ENCODE data around the gene FATE1. TPM values are rescaled to one million over a fixed set of nuclear protein-coding genes. Genes with fewer than 3 reads are reported as not detected.

Gene FATE1
- polyA plus RNA-seq, 6 donors from 2014 or later, result not detected

GRCh38 chrX:151697522-151697921 lies 18.3 kb upstream of the FATE1 start:
- Mint-ChIP-seq H3K4me3 (no peak overlapping the region), H3K36me3 (no peaks in the 10 kb centered on the region)

GRCh38 chrX:151698485-151698884 lies 17.4 kb upstream of the FATE1 start:
- no peak for ATAC-seq (ENCODE audit: low read depth in 2 of 2)
- Mint-ChIP-seq H3K4me3 (no peak overlapping the region), H3K9me3 (peaks cover 0 to 2% (median 0%) of the 10 kb centered on the region in 7 donors), H3K27ac (no peak overlapping the region), H3K27me3 (peaks cover 15 to 19% (median 15%) of the 10 kb centered on the region in 3 donors), H3K4me1 (no peaks in the 10 kb centered on the region), H3K36me3 (no peaks in the 10 kb centered on the region)
- no peak for DNase-seq

More at GRCh38 chrX:151697522-151697921, 18.3 kb upstream of the FATE1 start:
- Mint-ChIP-seq H3K4me1 (no peaks in the 10 kb centered on the region), H3K27me3 (peaks cover 20 to 24% (median 22%) of the 10 kb centered on the region in 3 donors), H3K27ac (no peak overlapping the region), H3K9me3 (peaks cover 0 to 3% (median 0%) of the 10 kb centered on the region in 7 donors)
- DNase-seq, result no peak
- no peak for ATAC-seq (ENCODE audit: low read depth in 2 of 2)

- Mint-ChIP-seq H3K9me3 (peaks cover 0 to 2% (median 0%) of the 10 kb centered on the region in 7 donors), H3K4me3 (no peak overlapping the region), H3K27ac (peak overlapping the region in 1 of 6 donors; percentile 52), H3K4me1 (no peaks in the 10 kb centered on the region), H3K27me3 (peaks cover 9 to 12% (median 10%) of the 10 kb centered on the region in 3 donors), H3K36me3 (no peaks in the 10 kb centered on the region)
- DNase-seq (no peak), ATAC-seq (ENCODE audit: low read depth in 2 of 2) (no peak)
Observed at GRCh38 chrX:151699746-151700145, 16.1 kb upstream of the FATE1 start.

GRCh38 chrX:151700581-151700980 lies 15.3 kb upstream of the FATE1 start:
- peaks cover 6 to 12% (median 8%) of the 10 kb centered on the region in 3 donors for H3K27me3 Mint-ChIP-seq
- no peak for ATAC-seq (ENCODE audit: low read depth in 2 of 2)

GRCh38 chrX:151701071-151701470 lies 14.8 kb upstream of the FATE1 start:
- Mint-ChIP-seq H3K4me1 (no peaks in the 10 kb centered on the region), H3K9me3 (peaks cover 0 to 2% (median 0%) of the 10 kb centered on the region in 7 donors), H3K4me3 (no peak overlapping the region), H3K27ac (no peak overlapping the region), H3K36me3 (no peaks in the 10 kb centered on the region), H3K27me3 (peaks cover 1 to 15% (median 3%) of the 10 kb centered on the region in 3 donors)
- ATAC-seq (ENCODE audit: low read depth in 2 of 2) (no peak), DNase-seq (no peak)

More at GRCh38 chrX:151700581-151700980, 15.3 kb upstream of the FATE1 start:
- no peak overlapping the region for H3K4me3 Mint-ChIP-seq
- H3K27ac Mint-ChIP-seq, result no peak overlapping the region
- DNase-seq, result no peak
- H3K9me3 Mint-ChIP-seq, result peaks cover 0 to 2% (median 0%) of the 10 kb centered on the region in 7 donors
- H3K36me3 Mint-ChIP-seq, result no peaks in the 10 kb centered on the region
- no peaks in the 10 kb centered on the region for H3K4me1 Mint-ChIP-seq

- H3K27ac Mint-ChIP-seq, result no peak overlapping the region
- H3K4me1 Mint-ChIP-seq, result no peaks in the 10 kb centered on the region
- H3K9me3 Mint-ChIP-seq, result peaks cover 0 to 2% (median 0%) of the 10 kb centered on the region in 7 donors
- no peak overlapping the region for H3K4me3 Mint-ChIP-seq
- DNase-seq (no peak), ATAC-seq (ENCODE audit: low read depth in 2 of 2) (no peak)
- no peaks in the 10 kb centered on the region for H3K36me3 Mint-ChIP-seq
- H3K27me3 Mint-ChIP-seq, result peaks cover 0 to 12% (median 0%) of the 10 kb centered on the region in 3 donors
Observed at GRCh38 chrX:151701531-151701930, 14.3 kb upstream of the FATE1 start.

GRCh38 chrX:151702026-151702714 lies 13.7 kb upstream of the FATE1 start:
- DNase-seq, result no peak
- H3K9me3 Mint-ChIP-seq, result peaks cover 0 to 2% (median 0%) of the 10 kb centered on the region in 7 donors
- no peak overlapping the region for H3K27ac Mint-ChIP-seq
- ATAC-seq (ENCODE audit: low read depth in 2 of 2), result no peak
- peaks cover 0 to 10% (median 0%) of the 10 kb centered on the region in 3 donors for H3K27me3 Mint-ChIP-seq
- no peaks in the 10 kb centered on the region for H3K4me1 Mint-ChIP-seq
- H3K4me3 Mint-ChIP-seq, result no peak overlapping the region
- no peaks in the 10 kb centered on the region for H3K36me3 Mint-ChIP-seq

GRCh38 chrX:151702741-151703340 lies 13.0 kb upstream of the FATE1 start:
- no peaks in the 10 kb centered on the region for H3K36me3 Mint-ChIP-seq
- ATAC-seq (ENCODE audit: low read depth in 2 of 2), result no peak
- peak overlapping the region in 1 of 6 donors; percentile 38 for H3K27ac Mint-ChIP-seq
- H3K4me1 Mint-ChIP-seq, result no peaks in the 10 kb centered on the region
- peaks cover 0 to 2% (median 0%) of the 10 kb centered on the region in 7 donors for H3K9me3 Mint-ChIP-seq
- no peak overlapping the region for H3K4me3 Mint-ChIP-seq
- H3K27me3 Mint-ChIP-seq, result peaks cover 0 to 6% (median 0%) of the 10 kb centered on the region in 3 donors
- DNase-seq, result no peak

GRCh38 chrX:151703487-151703886 lies 12.3 kb upstream of the FATE1 start:
- Mint-ChIP-seq H3K4me3 (no peak overlapping the region), H3K27ac (no peak overlapping the region), H3K27me3 (peaks cover 0 to 4% (median 0%) of the 10 kb centered on the region in 3 donors), H3K9me3 (peaks cover 0 to 2% (median 0%) of the 10 kb centered on the region in 7 donors), H3K36me3 (no peaks in the 10 kb centered on the region), H3K4me1 (no peaks in the 10 kb centered on the region)
- no peak for ATAC-seq (ENCODE audit: low read depth in 2 of 2)
- DNase-seq, result no peak

- H3K4me1 Mint-ChIP-seq, result no peaks in the 10 kb centered on the region
- H3K36me3 Mint-ChIP-seq, result no peaks in the 10 kb centered on the region
- H3K9me3 Mint-ChIP-seq, result peaks cover 0 to 2% (median 0%) of the 10 kb centered on the region in 7 donors
- ATAC-seq (ENCODE audit: low read depth in 2 of 2) (no peak), DNase-seq (no peak)
- no peak overlapping the region for H3K27ac Mint-ChIP-seq
- no peak overlapping the region for H3K4me3 Mint-ChIP-seq
- H3K27me3 Mint-ChIP-seq, result peaks cover 0 to 4% (median 0%) of the 10 kb centered on the region in 3 donors
Observed at GRCh38 chrX:151704041-151704663, 11.7 kb upstream of the FATE1 start.

- Mint-ChIP-seq H3K4me3 (no peak overlapping the region), H3K4me1 (no peaks in the 10 kb centered on the region), H3K36me3 (no peaks in the 10 kb centered on the region), H3K9me3 (no peaks in the 10 kb centered on the region), H3K27me3 (peaks cover 0 to 4% (median 0%) of the 10 kb centered on the region in 3 donors), H3K27ac (no peak overlapping the region)
- ATAC-seq (ENCODE audit: low read depth in 2 of 2) (no peak), DNase-seq (no peak)
Observed at GRCh38 chrX:151708821-151709220, 7.0 kb upstream of the FATE1 start.

- Mint-ChIP-seq H3K27me3 (peaks cover 0 to 4% (median 0%) of the 10 kb centered on the region in 3 donors), H3K4me3 (no peak overlapping the region), H3K36me3 (no peaks in the 10 kb centered on the region), H3K27ac (no peak overlapping the region), H3K9me3 (no peaks in the 10 kb centered on the region), H3K4me1 (no peaks in the 10 kb centered on the region)
- DNase-seq (no peak), ATAC-seq (ENCODE audit: low read depth in 2 of 2) (no peak)
Observed at GRCh38 chrX:151710457-151710856, 5.4 kb upstream of the FATE1 start.

GRCh38 chrX:151711154-151711553 lies 4.7 kb upstream of the FATE1 start:
- DNase-seq (no peak), ATAC-seq (ENCODE audit: low read depth in 2 of 2) (no peak)
- H3K36me3 Mint-ChIP-seq, result no peaks in the 10 kb centered on the region
- H3K4me1 Mint-ChIP-seq, result no peaks in the 10 kb centered on the region
- no peak overlapping the region for H3K4me3 Mint-ChIP-seq
- no peak overlapping the region for H3K27ac Mint-ChIP-seq
- no peaks in the 10 kb centered on the region for H3K9me3 Mint-ChIP-seq
- no peaks in the 10 kb centered on the region for H3K27me3 Mint-ChIP-seq

GRCh38 chrX:151711787-151712186 lies 4.0 kb upstream of the FATE1 start:
- no peak for DNase-seq
- Mint-ChIP-seq H3K9me3 (no peaks in the 10 kb centered on the region), H3K27me3 (peaks cover 0 to 5% (median 0%) of the 10 kb centered on the region in 3 donors), H3K36me3 (no peaks in the 10 kb centered on the region), H3K4me1 (no peaks in the 10 kb centered on the region), H3K27ac (no peak overlapping the region), H3K4me3 (no peak overlapping the region)
- no peak for ATAC-seq (ENCODE audit: low read depth in 2 of 2)

Measured in naive B cell (primary cell).